Dermis blood vessel endothelial cell (primary cell): ENCODE results near the gene ZNF541. TPM values are rescaled to one million over a fixed set of nuclear protein-coding genes. Genes with fewer than 3 reads are reported as not detected.
A peak's percentile ranks its signal among the peaks of the same experiment; 100 is the strongest.

Source experiments
- DNase-seq: peaks from one replicate; pipeline ENCODE4 v3.0.0; 2010
- total RNA-seq: library from RNA; depleted of rRNA; stranded (reverse); fragments of >200 nt; gene quantifications from 2 replicates; pipeline ENCODE4 v1.2.3, GENCODE V29; 2014

ZNF541 gene, protein sequence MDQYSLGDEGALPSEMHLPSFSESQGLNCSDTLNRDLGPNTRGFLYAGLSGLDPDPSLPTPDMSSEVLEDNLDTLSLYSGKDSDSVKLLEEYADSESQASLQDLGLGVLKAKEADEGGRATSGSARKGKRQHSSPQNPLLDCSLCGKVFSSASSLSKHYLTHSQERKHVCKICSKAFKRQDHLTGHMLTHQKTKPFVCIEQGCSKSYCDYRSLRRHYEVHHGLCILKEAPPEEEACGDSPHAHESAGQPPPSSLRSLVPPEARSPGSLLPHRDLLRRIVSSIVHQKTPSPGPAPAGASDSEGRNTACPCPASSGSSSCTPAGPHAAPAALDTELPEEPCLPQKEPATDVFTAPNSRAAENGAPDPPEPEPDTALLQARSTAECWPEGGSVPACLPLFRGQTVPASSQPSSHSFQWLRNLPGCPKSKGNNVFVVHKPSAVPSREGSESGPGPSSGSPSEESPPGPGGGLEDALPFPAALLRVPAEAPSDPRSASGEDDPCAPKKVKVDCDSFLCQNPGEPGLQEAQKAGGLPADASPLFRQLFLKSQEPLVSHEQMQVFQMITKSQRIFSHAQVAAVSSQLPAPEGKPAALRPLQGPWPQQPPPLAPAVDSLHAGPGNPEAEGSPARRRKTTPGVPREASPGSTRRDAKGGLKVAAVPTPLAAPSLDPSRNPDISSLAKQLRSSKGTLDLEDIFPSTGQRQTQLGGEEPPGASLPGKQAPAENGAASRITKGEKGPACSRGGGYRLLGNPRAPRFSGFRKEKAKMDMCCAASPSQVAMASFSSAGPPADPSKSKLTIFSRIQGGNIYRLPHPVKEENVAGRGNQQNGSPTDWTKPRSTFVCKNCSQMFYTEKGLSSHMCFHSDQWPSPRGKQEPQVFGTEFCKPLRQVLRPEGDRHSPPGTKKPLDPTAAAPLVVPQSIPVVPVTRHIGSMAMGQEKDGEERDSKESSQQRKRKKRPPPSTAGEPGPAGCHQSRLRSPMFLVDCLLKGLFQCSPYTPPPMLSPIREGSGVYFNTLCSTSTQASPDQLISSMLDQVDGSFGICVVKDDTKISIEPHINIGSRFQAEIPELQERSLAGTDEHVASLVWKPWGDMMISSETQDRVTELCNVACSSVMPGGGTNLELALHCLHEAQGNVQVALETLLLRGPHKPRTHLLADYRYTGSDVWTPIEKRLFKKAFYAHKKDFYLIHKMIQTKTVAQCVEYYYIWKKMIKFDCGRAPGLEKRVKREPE (N-terminal part only)
- total RNA-seq = 0.33 and 1.2 TPM in 2 replicates

DNA sequence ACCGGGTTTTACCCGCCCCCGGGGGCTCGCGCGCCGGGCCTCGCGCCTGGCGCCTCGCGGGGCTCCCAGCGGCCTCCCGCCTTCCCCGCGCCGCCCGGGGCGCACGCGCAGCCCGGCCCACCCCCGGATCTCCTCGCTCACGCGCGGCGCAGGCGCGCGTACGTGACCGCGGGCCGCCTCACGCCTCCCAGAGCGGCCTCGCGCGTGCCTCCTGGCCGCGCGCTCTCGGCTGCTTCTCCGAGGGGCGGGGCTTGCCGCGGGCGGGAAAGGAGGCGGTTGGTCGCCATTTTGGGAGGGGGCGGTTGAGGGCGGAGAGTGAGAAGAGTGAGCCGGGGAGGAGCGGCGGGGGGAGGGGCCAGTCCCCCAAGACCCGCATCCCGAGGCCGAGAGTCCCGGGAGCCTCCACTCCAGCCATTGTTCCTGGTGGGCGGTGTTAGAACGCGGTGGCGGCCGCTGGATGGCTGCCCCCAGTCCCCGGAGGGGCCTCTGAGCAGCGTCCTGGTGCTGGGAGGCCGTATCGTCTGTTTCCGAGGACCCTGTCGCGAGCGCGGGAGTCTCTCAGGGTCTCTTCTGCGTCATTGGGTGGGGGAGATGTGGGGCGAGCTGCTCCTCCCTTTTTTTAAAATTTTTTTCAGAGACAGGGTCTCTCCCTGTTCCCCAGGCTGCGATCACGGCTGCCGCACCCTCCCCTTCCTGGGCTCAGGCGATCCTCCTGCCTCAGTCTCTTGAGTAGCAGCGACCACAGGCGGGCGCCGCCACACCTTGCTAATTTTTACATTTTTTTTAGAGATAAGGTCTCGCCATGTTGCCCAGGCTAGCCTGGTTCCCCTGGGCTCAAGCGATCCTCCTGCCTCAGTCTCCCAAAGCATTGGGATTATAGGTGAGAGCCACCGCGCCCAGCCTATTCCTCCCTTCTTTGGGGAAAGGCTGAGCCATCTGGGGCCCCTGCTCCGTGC is at the start of gene ZNF541:
Gene ZNF541, minus strand, starts transcription at position 78 of the 956 bp plus-strand sequence. CDS start 17,292 bp downstream, outside the sequence.
- peak; percentile 65 for DNase-seq

DNA sequence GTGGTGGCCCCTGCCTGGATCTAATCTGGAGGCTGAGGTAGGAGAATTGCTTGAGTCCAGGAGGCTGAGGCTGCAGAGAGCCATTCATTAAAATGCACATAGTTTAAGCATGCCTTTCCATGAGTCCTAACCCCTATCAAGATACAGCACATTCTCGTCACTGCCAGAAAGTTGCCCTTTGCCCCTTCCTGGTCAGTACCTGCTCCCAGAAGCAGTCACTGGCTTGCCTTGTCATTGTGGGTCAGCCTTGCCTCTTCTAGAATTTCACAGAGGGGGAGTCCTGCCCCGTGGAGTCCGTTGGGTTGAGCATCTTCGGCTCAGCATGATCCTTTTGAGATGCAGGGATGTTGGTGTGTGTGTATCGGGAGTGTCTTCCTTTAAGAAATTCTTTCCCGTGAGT is 46.8 kb upstream of the ZNF541 start:
- DNase-seq = no peak

DNA sequence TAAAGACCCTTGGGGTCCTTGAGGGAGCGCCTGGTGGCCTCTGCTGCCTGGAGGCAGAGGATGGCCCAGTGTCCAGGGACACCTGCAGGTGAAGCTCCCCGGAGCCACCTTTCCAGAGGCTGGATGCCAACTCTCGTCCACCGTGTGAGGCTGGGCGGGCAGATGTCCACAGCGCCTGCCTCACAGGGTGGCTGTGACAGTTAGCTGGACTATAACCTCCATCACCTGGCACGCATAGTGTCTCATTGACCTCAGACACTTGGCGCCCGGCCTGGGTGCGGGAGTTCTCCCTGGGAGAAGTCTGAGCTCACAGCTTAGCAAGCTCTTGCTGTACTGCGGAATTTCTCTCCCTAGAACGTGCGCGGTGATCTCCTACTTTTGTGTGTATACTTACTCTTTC is 45.8 kb upstream of the ZNF541 start:
- DNase-seq = no peak

DNA sequence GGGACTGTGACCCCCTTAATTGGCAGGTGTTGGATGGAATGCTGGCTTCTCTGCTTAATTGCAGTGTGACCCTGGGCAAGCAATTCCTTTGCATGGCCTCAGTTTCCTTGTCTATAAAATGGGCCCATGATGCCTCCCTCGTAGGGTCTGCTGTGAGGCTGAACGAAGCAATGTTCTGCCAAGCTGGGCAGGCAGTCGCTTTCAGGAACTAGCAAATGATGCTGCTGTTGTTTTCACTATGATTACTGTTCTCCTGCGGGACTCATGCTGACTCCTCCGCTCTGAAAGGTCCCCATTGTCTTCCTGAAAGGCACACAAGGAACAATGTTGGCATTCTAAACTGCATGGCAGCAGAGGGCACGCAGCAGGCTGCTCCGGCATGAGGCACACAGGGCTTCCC is 42.8 kb upstream of the ZNF541 start:
- DNase-seq = no peak

DNA sequence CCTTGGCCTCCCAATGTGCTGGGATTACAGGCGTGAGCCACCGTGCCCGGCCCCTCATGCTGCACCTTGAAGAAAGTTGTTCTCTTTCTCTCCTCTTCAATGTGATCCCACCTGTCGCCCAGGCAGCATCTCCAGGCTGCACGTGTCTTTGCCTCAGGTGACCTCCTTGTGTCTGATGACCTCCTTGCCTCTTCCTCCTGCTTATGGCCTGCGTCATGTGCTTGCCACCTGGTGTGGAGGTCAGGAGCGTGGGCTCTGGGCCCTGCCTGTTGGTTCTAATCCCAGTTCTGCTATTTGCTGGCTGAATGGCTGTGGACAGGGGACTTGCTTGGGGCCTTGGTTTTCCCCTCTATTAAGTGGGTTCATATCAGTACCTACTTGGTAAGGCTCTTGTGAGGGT is 42.3 kb upstream of the ZNF541 start:
- no peak for DNase-seq

DNA sequence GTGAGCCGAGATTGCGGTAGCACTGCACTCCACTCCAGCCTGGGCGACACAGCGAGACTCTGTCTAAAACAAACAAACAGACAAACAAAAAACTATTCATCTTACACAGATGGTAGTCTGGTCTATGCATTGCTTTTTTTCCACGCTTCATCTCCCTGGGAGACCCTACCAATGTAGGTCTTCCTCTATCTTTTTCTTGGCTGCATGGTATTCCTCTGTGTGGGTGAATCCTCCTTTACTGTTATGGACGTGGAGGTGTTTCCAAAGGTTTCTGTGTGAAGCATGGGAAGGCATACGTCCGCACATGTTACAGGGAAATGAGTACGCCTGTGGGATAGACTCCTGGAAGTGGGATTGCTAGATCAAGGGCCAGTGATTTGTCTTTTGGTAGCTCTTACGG is 41.6 kb upstream of the ZNF541 start:
- no peak for DNase-seq

DNA sequence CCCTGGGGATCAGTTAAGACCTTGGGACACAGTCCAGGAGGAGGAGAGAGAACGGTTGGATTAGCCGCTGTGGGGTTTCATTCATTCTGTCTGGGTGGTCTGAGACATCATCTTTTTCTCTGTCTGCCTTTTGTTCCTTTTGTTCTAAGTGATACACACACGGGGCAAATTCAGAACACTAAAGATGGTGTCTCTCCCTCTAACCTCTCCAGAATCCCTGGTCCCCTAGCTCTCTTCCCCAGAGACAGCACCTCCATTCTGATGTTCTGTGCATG is 41.0 kb upstream of the ZNF541 start:
- DNase-seq = no peak

DNA sequence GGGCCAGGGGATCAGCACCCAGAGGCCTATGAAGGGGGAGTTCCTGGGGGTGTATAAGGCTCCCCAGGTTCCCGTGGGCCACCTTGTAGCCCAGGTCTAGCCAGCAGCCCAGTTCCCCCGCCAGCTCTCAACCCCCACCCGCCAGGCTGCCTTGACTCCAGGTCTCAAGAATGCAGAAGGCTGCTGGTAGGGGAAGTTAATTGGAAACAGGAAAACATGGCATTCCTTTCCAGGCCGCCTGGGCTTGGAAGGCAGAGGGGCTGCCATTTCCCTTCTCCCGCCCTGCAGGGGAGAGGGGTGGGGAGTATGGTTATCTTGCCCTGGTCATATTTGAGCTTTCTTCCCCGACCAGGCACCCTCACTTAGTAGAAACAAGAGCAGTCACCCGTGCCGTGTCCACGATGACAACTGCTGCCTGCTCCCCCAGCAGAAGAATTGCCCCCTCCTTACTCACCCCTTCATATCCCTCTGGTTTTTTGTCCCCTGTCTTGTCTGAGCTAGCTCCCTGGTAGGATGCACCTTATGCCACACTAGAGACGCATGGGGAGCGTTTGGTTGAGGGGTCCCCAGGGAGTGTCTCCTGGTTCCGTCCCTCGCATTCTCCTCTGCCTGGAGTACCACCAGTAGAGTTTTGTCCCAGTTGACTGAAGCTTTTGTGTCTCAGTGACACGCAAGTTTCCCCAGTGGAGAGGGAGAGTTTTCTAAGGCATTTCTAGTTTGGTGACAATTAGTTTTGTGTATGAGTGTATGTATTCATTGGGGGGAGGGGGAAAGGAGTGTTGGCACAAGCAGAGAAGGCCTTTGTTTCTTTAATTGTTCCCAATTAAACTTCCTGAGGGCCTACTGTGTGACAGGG is 40.4 kb upstream of the ZNF541 start:
- peak; percentile 88 for DNase-seq

DNA sequence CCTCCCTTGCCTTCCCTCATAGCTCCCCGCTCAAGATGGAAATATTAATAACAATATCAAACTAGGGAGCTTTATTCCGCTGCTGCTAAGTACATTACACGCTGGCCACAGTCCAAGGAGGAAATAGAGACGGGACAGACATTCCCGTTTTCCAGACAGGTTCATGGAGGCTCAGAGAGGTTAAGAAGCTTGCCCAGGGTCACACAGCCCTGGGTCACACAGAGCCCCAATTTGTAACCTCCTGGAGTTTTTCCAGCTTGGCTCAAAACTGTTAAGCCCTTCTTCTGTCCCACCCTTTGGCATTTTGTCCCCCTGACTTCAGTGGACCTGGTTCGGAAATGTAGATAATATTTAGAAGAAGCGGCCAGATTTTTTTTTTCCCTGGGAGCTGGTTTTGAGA is 38.0 kb upstream of the ZNF541 start:
- DNase-seq = peak; percentile 45

DNA sequence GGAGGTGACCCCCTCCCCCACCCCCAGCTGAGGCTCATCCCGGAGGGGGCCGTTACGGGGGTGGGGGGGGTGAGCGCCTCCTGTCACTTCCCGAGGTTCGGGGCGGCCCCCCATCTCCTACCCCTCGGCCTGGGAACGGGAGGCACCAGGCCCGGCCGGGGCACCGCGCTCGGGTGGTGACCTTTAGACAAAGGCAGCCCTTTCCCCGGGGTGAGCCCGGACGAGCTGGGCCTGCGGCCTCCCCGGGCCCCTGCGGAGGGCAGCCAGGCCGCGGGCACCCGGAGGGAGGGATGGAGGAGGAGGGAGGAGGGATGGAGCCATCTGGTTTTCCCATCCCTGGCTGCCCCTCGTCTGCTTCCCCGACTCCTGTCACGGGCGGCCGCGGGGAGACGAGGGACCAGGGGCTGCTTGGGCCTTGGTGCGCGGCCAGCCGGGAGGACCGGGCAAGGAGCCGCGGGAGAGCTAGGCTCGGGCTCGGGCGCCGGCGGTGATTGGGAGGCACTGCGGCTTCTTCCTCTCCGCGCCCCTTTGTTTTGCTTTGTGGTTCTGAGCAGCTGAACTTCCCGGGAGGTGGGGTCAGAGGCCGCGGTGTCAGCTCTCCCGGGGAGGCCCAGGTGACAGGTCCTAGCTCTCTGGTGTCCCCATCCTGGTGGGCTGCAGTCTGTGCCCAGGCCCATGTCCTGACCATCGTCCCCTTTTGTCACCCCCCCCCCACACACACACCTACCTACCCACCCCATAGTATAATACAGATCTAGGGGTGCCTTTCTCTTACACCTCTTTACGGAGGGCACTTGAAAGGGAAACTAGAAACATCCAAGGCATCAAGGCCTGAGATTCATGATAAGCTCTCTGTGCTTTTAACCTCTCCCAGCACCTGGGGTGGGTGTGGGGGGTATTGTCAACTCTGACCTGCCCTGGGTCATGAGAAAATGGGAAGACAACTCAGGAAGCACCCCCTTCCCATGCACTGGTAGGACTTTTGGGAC is 37.3 kb upstream of the ZNF541 start:
- DNase-seq = peak; percentile 51

DNA sequence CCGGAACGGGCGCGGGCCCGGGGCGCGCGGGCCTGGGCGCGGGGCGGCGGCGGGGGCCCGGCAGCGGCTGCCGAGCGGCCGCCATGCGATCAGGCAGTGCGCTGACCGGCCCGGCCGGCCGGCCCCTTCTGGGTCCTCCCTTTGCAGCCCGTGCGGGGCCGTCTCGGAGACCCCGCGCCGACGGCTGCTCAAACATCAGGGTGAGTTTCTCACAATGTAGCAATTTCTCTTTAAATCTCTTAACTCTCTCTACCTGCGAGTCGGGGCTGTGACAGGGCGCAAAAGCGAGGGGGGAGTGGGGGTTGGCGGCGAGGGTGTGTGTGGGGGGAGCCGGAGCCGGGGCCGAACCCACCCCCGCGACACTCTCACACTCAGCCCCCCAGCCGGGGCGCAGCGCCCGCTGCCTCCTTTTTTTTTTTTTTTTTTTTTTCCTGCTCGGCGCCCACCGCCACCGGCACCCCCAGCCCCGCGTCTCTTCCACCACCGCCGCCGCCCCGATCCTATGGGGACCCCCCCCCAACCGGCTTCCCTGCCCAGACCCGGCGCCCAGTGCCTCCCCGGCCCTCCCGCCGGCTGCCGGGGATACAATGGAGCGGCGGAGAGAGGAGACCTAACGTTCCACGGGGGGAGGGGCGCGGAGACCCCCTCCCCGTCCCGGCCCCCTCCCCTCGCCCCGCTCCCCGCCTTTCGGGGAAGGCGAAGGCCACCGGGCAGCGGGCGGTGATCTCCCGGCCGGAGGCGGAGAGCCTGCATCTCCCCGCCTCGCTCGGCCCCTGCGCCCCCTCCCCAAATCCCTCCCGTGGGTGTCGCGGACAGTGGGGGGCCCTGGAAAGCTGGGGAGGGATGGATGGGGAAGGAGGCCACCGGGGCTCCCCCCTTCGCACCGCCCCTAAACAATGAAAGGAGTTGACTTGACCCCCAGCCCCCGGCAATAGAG is 36.3 kb upstream of the ZNF541 start, which contains the start of gene BICRA:
Gene BICRA, plus strand, starts transcription at position 166 of the 937 bp plus-strand sequence. CDS start 64,441 bp downstream, outside the sequence.
- DNase-seq = peak; percentile 85

DNA sequence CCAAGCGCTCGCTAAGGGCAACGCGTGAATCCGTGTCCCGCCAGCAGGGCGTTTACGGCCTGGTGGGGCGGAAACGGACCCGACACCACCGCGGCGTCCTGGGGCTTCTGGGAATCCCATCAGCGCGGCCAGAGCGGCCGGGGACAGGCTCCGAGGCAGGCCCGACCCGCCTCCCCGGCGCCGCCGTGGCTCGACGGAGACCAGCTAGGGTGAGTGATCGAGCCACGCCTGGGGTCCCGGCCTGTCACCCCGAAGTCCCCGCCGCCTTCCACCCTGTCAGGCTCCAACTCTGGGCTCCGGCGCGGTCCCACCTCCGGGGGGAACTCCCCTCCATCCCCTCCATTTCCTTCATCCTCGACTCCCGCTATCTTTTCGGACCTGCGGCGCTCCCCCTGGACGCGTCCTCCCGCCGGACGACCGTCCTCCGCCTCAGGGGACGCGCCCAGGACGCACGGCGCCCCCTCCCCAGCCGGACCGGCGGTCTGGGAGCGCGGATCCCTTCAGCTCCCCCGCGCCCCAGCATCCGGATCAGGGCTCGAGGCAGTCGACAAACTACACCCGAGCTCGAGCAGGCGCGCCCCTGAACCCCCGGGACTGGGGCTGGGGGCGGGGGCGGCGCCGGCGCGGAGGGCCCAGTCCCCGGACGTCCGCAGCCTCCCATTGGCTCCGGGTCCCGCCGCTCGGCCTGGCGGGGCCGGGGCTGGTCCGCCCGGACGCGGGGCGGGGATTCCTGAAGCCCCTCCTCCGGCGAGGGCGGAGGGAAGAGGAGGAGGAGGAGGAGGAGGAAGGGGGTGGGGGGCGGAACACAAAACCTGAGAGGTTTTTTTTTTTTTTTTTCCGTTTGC is 35.3 kb upstream of the ZNF541 start:
- peak; percentile 95 for DNase-seq

DNA sequence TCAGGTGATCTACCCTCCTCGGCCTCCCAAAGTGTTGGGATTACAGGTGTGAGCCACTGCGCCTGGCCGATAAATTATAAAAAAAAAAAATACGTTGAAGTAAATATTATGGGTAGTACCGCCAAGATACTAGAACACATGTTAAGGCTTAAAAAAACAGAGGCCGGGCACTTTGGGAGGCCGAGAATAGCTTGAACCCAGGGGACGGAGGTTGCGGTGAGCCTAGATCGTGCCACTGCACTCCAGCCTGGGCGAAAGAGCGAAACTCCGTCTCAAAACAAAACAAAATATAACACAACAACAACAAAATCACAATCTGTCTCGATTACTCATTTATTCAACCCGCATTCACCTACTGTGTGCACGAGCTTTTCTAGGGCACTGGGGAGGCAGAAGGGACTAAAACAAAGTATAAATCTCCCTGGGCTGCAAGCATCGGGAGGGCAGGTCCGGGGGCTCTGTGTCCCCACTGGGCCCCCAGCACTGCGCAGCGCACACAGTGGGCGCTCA is 34.7 kb upstream of the ZNF541 start:
- DNase-seq = no peak

DNA sequence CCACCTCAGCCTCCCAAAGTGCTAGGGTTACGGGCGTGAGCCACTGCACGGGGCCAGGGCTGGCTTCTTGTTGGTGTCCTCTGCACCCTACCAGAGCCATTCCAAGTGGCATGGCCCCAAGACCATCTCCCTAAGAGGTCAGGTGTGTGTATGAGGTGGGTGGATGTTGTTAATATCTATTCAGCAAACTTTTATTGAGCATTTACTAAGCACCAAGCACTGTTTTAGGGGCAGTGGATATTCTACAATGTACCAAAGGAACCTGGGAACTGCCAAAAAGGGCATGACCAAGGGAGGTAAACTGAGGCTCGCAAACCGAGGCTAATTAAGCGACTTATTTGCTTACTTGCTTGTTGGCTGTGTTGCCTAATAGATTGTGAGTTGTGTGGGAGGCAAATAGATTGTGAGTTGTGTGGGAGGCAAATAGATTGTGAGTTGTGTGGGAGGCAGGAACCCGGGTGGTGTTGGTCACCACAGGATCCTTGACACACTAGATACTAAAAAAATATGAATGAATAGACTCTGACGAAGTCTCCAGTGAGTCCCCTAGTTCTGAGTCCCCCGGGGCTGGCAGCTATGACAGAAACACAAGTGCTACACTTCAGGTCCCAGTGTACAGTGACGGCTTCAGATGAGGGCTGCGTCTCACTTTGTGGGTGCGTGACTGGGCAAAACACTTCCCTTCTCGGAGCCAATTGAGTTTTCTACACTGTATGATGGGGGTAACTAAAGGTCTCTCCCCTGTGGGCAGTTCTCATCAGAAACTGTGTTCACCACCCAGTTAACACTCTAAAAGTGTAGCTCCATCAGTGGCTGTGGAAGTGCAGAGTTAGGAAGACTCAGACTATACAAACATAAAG is 31.0 kb upstream of the ZNF541 start:
- DNase-seq = no peak

DNA sequence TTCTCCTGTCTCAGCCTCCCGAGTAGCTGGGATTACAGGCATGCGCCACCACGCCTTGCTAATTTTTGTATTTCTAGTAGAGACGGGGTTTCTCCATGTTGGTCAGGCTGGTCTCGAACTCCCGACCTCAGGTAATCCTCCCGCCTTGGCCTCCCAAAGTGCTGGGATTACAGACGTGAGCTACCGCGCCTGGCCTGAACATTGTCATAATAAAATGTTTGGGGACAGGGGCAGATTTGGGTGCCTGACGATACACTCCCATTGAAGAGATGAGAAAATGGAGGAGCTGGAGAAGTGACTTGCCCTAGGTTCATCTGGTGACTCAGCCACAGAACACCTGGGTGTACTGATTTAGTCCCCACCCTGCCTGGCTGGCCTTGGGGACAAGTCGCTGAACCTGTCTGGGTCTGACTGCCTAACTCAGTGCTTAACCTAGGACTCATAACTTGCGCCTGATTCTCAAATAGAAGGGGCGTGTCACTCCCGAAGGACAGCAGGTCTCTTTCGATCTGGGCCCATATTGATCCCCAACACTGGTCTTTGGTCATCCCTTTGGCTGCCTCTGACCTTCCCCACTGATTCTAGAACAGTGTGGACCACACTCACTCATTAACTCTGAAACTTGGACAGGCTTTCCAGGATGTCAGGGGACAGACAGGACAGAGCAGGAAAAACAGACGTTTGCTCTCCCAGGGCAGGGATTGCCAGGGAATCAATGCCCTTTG is 28.4 kb upstream of the ZNF541 start:
- DNase-seq = no peak
